ENCODE results near the gene PXMP4.

PXMP4 gene

DNA sequence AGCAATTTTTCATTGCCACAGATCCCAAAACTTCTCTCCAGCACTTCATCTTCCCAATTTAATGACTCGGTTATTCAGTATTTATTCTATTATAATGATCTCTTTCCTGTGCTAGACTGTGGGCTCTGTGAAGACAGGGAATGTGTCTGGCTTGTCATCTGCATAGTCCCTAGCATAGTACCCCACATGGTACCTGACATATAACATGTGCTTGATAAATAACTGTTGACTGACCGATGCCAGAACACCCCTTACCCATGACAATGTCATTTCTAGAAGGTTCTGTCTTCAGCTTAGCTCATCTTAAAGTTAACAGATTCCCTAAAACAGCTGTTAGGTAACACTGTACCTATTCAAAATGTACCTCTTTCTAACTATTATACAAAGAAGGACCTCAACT lies 3.6 kb downstream of the PXMP4 start:
- no peak for DNase-seq (ENCODE audit: low spot score)
- in situ Hi-C loops (cut with MboI; ENCODE audit: low pct_unique_long_range_greater_than_20kb, low sequenced_read_pairs, unreplicated experiment) = no loop called here
- TF ChIP-seq, protein P1, sequence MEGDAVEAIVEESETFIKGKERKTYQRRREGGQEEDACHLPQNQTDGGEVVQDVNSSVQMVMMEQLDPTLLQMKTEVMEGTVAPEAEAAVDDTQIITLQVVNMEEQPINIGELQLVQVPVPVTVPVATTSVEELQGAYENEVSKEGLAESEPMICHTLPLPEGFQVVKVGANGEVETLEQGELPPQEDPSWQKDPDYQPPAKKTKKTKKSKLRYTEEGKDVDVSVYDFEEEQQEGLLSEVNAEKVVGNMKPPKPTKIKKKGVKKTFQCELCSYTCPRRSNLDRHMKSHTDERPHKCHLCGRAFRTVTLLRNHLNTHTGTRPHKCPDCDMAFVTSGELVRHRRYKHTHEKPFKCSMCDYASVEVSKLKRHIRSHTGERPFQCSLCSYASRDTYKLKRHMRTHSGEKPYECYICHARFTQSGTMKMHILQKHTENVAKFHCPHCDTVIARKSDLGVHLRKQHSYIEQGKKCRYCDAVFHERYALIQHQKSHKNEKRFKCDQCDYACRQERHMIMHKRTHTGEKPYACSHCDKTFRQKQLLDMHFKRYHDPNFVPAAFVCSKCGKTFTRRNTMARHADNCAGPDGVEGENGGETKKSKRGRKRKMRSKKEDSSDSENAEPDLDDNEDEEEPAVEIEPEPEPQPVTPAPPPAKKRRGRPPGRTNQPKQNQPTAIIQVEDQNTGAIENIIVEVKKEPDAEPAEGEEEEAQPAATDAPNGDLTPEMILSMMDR (IDR thresholded peaks at IDR 0.05; ENCODE audit: extremely low read depth, insufficient read depth, missing control alignments) = no peak

DNA sequence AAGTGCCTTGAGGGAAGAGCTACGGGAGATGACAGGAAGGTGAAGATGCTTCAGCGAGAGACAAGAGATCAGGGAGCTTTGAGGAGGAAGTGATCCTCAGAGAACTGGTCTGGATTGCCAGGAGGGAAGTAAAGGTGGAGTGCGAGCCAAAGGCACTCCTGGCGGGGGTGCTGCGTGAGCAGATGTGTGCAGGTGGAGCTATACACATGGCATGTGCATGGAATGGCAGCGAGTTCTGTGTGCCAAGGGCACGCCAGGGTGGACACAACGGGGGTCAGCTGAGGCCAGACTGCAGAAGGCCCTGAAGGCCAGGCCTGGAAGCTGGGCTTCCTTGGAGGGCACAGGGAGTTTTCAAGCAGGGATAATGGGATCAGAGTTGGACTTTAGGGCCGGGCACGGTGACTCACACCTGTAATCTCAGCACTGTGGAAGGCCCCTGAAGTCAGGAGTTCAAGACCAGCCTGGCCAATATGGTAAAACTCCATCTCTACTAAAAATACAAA lies 6.2 kb downstream of the PXMP4 start:
- TF ChIP-seq, protein P1 (IDR thresholded peaks at IDR 0.05; ENCODE audit: extremely low read depth, insufficient read depth, missing control alignments) = no peak
- no peak for DNase-seq (ENCODE audit: low spot score)
- in situ Hi-C loops (cut with MboI; ENCODE audit: low pct_unique_long_range_greater_than_20kb, low sequenced_read_pairs, unreplicated experiment) = no loop called here

- no peak for DNase-seq (ENCODE audit: low spot score)
- in situ Hi-C loops (cut with MboI; ENCODE audit: low pct_unique_long_range_greater_than_20kb, low sequenced_read_pairs, unreplicated experiment) = no loop called here
- TF ChIP-seq, protein P1 (IDR thresholded peaks at IDR 0.05; ENCODE audit: extremely low read depth, insufficient read depth, missing control alignments) = no peak
These were observed 8.7 kb downstream of the PXMP4 start for GRCh38 chr20:33711446-33711738.

DNA sequence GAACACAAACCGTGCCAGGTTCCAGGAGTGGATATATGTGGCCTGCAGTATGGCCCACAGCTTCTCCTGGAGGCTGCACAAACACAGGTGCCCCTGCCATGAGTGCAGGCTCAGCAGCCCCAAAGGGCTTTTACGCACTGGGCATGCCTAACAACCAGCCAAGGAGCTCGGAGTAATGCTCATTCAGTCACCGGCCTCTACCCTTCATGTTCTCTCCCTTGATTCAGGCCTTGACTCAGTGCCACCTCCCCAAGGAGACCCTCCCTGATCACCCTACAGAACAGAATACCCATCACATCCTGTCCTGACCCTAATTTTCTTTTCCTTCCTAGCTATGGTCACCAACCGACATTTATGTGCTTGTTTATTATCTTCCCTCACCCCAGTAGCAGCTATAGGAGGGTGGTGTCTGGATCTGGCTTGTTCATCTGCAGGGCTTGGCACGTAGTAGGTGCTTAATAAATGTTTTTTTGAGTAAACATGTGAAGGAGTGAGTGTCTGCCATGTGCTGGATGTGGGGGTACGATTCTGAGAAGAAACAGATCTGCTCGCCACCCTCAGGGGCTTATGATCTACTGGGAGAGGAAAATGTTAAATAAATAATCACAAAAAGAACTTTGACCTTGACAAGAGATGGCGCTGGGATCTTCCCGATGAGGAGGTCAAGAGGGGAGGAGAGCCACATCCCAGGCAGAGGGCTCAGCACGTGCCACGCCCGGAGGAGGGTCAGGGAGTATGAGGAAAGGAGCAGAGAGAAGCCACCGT lies 9.2 kb downstream of the PXMP4 start:
- TF ChIP-seq, protein P1 (IDR thresholded peaks at IDR 0.05; ENCODE audit: extremely low read depth, insufficient read depth, missing control alignments) = no peak
- in situ Hi-C loops (cut with MboI; ENCODE audit: low pct_unique_long_range_greater_than_20kb, low sequenced_read_pairs, unreplicated experiment) = no loop called here
- no peak for DNase-seq (ENCODE audit: low spot score)

DNA sequence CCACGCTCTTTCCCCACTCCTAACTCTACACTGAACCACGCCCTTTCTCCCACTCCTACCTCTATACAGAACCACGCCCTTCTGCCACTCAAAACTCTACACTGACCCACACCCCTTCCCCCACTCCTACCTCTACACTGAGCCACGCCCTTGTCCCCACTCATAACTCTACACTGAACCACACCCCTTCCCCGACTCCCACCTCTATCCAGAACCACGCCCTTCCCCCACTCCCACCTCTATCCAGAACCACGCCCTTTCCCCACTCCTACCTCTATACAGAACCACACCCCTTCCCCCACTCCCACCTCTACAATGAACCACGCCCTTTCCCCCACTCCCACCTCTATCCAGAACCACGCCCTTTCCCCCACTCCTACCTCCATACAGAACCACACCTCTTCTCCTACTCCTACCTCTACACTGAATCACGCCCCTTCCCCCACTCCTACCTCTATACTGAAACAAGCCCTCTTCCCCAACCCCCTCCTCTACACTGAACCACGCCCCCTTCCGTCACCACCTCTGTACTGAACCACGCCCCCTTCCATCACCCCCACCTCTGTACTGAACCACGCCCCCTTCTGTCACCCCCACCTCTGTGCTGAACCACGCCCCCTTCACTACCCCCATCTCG lies 10.1 kb downstream of the PXMP4 start:
- TF ChIP-seq, protein P1 (IDR thresholded peaks at IDR 0.05; ENCODE audit: extremely low read depth, insufficient read depth, missing control alignments) = no peak
- DNase-seq (ENCODE audit: low spot score) = no peak
- in situ Hi-C loops (cut with MboI; ENCODE audit: low pct_unique_long_range_greater_than_20kb, low sequenced_read_pairs, unreplicated experiment) = no loop called here

DNA sequence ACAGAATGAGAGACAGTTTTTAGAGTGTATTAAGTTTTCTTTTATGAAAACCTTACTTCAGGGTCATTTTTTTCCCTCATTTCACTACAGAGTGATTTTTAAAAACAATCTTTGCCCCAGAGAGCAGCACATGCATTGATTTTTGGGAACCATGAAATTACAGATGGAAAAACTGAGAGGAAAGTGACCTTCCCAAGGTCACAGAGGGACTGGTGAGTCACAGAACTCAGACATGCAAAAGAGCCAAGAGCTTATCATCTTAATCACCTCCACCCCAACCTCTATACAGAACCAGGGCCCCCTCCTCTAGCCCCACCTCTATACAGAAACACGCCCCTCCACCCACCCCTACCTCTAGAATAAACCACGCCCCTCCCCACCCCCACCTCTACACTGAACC lies 10.7 kb downstream of the PXMP4 start:
- in situ Hi-C loops (cut with MboI; ENCODE audit: low pct_unique_long_range_greater_than_20kb, low sequenced_read_pairs, unreplicated experiment) = no loop called here
- TF ChIP-seq, protein P1 (IDR thresholded peaks at IDR 0.05; ENCODE audit: extremely low read depth, insufficient read depth, missing control alignments) = no peak
- no peak for DNase-seq (ENCODE audit: low spot score)

Data from GM13977 (cell line).